ENCODE results near the gene SCAF11. TPM values are rescaled to one million over a fixed set of nuclear protein-coding genes. Genes with fewer than 3 reads are reported as not detected.
A peak's percentile ranks its signal among the peaks of the same experiment; 100 is the strongest.

The SCAF11 gene
- total and polyA plus RNA-seq, 2 donors from 2014 or later: 21.0 to 129 TPM

- Histone ChIP-seq H3K4me1 (ENCODE audit: control insufficient read depth in 2 of 3, insufficient read depth in 2 of 3, low read depth in 1 of 3, low read length in 3 of 3) (peaks cover 0 to 20% (median 16%) of the 10 kb centered on the region in 3 donors), H3K9ac (ENCODE audit: low read length in 3 of 3) (peak overlapping the region; percentile 80 to 98 (median 96)), H3K4me3 (ENCODE audit: low read length in 3 of 3) (peak overlapping the region; percentile 81 to 93 (median 90)), H3K27me3 (ENCODE audit: control insufficient read depth, insufficient read depth, low read length) (no peaks in the 10 kb centered on the region), H3K27ac (ENCODE audit: low read depth in 2 of 2, low read length in 2 of 2) (peak overlapping the region; percentile 99), H3K9me3 (ENCODE audit: control insufficient read depth in 2 of 3, insufficient read depth in 1 of 3, low read length in 3 of 3) (no peaks in the 10 kb centered on the region), H3K36me3 (ENCODE audit: control insufficient read depth in 2 of 3, insufficient read depth in 3 of 3, low read length in 3 of 3) (no peaks in the 10 kb centered on the region)
- TF ChIP-seq CTCF (IDR thresholded peaks at IDR 0.05; ENCODE audit: borderline replicate concordance, extremely low read depth, insufficient read depth): no peak
- DNase-seq: no peak
- intact Hi-C loops (cut with DNase I): no loop called here
- no peak for FAIRE-seq
Observed at GRCh38 chr12:45989287-45989686, 1.1 kb downstream of the SCAF11 start.

- no peak for FAIRE-seq
Observed at GRCh38 chr12:45988264-45988663, 2.1 kb downstream of the SCAF11 start.

GRCh38 chr12:45987340-45987727, 3.0 kb downstream of the SCAF11 start:
- intact Hi-C loops (cut with DNase I): no loop called here
- no peak for TF ChIP-seq CTCF (IDR thresholded peaks at IDR 0.05; ENCODE audit: borderline replicate concordance, extremely low read depth, insufficient read depth)
- FAIRE-seq (no peak), DNase-seq (no peak)
- peaks cover 0 to 20% (median 16%) of the 10 kb centered on the region in 3 donors for H3K4me1 ChIP-seq (ENCODE audit: control insufficient read depth in 2 of 3, insufficient read depth in 2 of 3, low read depth in 1 of 3, low read length in 3 of 3)
- no peaks in the 10 kb centered on the region for H3K27me3 ChIP-seq (ENCODE audit: control insufficient read depth, insufficient read depth, low read length)
- H3K27ac ChIP-seq (ENCODE audit: low read depth in 2 of 2, low read length in 2 of 2): peak overlapping the region in 1 of 2 donors; percentile 28
- H3K36me3 ChIP-seq (ENCODE audit: control insufficient read depth in 2 of 3, insufficient read depth in 3 of 3, low read length in 3 of 3): no peaks in the 10 kb centered on the region
- peak overlapping the region in 1 of 3 donors; percentile 11 for H3K4me3 ChIP-seq (ENCODE audit: low read length in 3 of 3)
- H3K9ac ChIP-seq (ENCODE audit: low read length in 3 of 3): no peak overlapping the region
- H3K9me3 ChIP-seq (ENCODE audit: control insufficient read depth in 2 of 3, insufficient read depth in 1 of 3, low read length in 3 of 3): no peaks in the 10 kb centered on the region

More at GRCh38 chr12:45988264-45988663, 2.1 kb downstream of the SCAF11 start:
- no peak for TF ChIP-seq CTCF (IDR thresholded peaks at IDR 0.05; ENCODE audit: borderline replicate concordance, extremely low read depth, insufficient read depth)
- H3K4me1 ChIP-seq (ENCODE audit: control insufficient read depth in 2 of 3, insufficient read depth in 2 of 3, low read depth in 1 of 3, low read length in 3 of 3): peaks cover 0 to 20% (median 16%) of the 10 kb centered on the region in 3 donors
- H3K27ac ChIP-seq (ENCODE audit: low read depth in 2 of 2, low read length in 2 of 2): no peak overlapping the region
- no peaks in the 10 kb centered on the region for H3K27me3 ChIP-seq (ENCODE audit: control insufficient read depth, insufficient read depth, low read length)
- peak overlapping the region in 1 of 3 donors; percentile 38 for H3K9ac ChIP-seq (ENCODE audit: low read length in 3 of 3)
- H3K4me3 ChIP-seq (ENCODE audit: low read length in 3 of 3): peak overlapping the region; percentile 8 to 90 (median 81)
- H3K9me3 ChIP-seq (ENCODE audit: control insufficient read depth in 2 of 3, insufficient read depth in 1 of 3, low read length in 3 of 3): no peaks in the 10 kb centered on the region
- H3K36me3 ChIP-seq (ENCODE audit: control insufficient read depth in 2 of 3, insufficient read depth in 3 of 3, low read length in 3 of 3): no peaks in the 10 kb centered on the region
- intact Hi-C loops (cut with DNase I): no loop called here
- no peak for DNase-seq
